Subcutaneous adipose tissue (tissue), 4 donors: ENCODE data around the gene ST3GAL2. TPM values are rescaled to one million over a fixed set of nuclear protein-coding genes. Genes with fewer than 3 reads are reported as not detected.

ENCODE experiments used
- total RNA-seq, 4 donors: library from RNA; depleted of rRNA; stranded (reverse); fragments of >200 nt; gene quantifications; one replicate each; pipeline ENCODE4 v1.1.0, GENCODE V29; 2016
- TF ChIP-seq, protein P1 (sequence below): fragments of 450-650 bp; IDR thresholded peaks from one replicate; pipeline ENCODE4 v1.5.1; 2016; ENCODE audit warnings: low read depth, mild to moderate bottlenecking, control low read depth, antibody characterized with exemption, moderate library complexity

ST3GAL2 gene
- total RNA-seq, 4 donors from 2014 or later, result 9.9 to 14.1 (median 13.1) TPM

DNA sequence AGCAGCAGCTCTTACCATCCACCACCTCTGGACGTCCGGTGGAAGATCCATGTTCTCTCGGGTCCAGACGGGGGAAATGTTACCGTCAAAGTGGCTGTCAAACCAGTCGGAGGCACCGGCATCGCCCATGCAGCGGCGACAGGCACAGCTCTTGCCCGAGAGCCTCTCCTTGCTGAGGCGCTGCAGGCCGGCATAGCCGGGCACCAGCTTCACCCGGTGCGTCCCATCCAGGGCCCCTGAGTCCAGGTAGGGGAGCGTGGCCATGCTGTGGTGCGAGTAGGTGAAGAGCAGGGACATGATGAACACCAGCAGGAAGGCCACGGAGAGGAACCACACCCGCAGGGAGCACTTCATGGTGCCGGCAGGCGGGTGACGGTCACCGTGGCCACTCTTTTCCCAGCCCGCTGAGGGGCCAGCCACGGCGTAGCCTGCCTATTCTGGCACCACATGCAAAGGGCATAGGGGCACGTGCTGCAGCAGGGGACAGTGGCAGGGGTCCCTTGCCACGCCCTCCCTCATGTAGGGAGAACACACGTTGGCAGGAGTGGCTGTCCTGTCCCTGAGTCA, 40.6 kb downstream of the ST3GAL2 start:
- TF ChIP-seq, protein P1, sequence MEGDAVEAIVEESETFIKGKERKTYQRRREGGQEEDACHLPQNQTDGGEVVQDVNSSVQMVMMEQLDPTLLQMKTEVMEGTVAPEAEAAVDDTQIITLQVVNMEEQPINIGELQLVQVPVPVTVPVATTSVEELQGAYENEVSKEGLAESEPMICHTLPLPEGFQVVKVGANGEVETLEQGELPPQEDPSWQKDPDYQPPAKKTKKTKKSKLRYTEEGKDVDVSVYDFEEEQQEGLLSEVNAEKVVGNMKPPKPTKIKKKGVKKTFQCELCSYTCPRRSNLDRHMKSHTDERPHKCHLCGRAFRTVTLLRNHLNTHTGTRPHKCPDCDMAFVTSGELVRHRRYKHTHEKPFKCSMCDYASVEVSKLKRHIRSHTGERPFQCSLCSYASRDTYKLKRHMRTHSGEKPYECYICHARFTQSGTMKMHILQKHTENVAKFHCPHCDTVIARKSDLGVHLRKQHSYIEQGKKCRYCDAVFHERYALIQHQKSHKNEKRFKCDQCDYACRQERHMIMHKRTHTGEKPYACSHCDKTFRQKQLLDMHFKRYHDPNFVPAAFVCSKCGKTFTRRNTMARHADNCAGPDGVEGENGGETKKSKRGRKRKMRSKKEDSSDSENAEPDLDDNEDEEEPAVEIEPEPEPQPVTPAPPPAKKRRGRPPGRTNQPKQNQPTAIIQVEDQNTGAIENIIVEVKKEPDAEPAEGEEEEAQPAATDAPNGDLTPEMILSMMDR, result no peak

DNA sequence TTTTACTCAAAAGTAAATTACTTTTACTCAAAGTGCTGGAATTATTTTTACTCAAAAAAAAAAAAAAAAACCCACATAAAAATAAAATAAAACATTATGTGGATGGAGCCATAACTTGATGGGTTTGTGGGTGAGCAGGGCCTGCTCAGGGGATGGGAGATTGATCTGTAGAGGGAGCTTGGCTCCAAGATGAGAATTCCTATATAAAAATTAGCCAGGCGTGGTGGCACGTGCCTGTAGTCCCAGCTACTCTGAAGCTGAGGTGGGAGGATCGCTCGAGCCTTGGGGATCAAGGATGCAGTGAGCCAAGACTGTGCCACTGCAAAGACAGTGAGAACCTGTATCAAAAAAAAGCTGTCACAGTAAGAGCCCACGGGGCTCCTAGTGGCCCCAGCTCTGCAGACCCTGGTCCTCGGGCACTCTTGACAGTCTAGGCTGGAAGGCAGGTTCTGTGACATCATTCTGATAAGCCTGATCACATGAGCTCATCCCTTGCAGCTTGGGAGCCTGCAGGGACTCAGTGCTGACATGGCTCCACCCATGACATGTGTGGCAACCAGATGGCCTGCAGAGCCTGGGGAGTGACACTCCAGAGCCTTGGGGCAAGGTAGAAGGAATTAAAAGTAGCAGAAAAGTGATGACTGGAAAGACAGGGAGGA, 42.5 kb downstream of the ST3GAL2 start:
- TF ChIP-seq, protein P1, result no peak

DNA sequence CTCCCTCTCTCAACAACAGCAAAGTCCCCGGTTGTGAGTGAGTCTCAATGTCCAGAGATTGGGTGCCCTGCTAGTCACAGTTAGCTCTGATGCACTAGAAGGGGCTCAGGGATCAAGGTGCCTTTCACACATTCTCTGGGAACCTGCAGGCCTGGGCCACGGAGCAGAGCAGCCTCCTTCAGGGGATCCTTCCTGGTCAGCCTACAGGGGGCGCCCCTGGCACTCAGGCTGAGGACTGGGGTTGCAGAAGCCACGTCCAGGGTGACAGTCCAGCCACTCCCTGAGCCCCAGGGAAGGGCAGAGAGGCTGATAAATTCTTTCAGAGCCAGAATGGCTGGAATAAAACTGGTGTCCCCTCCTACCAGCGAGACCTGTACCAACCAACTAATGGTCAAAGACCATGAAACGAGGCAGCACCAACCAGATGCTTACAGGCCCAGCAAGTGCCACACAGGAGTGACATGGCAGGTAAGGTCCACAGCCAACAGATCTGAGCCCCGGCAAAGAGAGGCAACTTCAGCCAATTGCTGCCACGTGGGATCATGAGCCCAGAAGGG, 43.5 kb downstream of the ST3GAL2 start:
- TF ChIP-seq, protein P1, result no peak

DNA sequence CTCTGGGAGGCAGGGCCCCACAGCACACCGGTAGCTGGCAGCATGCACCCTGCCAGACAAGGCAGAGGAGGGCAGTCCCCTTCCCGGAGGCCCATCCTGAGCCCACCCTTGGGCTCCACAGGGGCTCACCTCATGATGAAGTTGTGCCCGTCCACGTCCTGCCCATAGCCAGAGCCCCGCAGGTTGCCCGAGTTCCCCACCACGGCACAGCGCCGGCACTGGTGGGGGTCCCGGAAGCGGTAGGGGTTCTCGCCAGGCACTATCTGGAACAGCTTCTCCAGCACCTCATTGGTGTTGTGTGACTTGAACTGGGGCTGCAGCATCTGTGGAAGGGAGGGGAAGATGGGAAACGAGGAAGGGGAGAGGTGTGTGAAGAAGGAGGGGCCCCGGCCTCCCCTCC, 44.0 kb downstream of the ST3GAL2 start:
- TF ChIP-seq, protein P1, result no peak

DNA sequence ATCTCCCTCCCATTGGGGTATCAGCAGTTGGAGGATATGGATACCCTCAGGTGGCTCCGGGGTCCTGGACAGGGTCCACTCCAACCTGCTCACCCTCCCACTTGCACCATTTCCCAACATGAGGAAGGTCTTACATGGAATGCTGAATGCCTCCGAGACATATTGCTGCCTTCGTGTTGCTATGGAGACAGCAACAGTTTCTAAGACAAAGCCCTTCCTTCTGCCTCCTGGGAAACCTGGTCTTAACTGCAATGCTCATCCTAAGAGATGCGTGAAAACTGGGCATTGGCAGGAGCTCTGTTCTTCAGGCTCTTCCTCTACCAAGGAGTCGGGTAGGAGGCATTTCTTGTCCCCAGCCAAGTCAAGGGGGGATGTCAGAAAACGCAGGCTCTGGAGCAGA, 45.2 kb downstream of the ST3GAL2 start:
- TF ChIP-seq, protein P1, result no peak

DNA sequence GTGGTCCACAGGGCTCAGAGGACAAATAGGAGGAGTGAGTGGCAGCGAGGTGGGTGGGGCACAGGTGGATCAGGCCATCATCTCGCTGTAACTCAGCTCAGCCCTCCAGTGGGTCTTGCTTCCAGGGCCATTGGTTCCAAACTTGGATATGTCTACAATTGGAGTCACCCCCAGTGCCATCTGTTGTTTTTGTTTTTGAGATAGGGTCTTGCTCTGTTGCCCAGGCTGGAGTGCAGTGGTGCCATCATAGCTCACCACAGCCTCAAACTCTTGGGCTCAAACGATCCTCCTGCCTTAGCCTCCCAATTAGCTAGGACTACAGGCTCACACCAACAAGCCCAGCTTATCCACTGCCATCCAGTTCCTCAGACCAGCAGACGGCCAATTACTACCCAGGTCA, 46.3 kb downstream of the ST3GAL2 start:
- TF ChIP-seq, protein P1, result no peak

DNA sequence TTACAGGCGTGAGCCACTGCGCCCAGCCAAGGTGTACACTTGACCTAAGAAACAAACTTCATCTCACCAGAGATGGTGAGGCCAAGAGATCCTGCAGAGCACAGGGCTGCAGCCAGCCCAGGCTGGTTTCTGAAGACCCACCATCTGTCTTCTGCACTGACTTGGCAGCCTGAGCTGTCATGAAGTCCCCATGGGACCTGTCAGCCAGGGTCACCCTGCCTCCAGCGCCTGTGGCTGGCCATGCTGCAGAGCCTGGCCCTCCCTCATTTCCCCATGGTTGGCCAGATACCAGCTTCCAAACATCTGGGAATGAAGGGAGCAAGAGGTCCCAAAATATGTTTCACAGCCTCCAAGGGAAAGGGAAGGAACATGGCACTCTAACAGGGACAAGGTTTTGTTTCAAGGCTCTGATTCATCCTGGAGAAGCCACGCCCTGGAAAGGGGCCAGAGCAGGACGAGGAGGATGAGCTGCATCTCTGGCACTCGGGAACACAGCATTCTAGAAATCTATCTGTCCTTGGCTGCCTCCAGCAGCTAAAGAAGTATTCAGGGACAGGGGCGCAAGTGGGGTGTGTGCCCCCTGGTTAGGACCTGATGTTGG, 46.9 kb downstream of the ST3GAL2 start:
- TF ChIP-seq, protein P1, result no peak
